ENCODE data around the gene ACIN1. TPM values are rescaled to one million over a fixed set of nuclear protein-coding genes. Genes with fewer than 3 reads are reported as not detected.
A peak's percentile ranks its signal among the peaks of the same experiment; 100 is the strongest.

ACIN1 gene
- total RNA-seq, 1 donor from 2014 or later, result 64.6 TPM

DNA sequence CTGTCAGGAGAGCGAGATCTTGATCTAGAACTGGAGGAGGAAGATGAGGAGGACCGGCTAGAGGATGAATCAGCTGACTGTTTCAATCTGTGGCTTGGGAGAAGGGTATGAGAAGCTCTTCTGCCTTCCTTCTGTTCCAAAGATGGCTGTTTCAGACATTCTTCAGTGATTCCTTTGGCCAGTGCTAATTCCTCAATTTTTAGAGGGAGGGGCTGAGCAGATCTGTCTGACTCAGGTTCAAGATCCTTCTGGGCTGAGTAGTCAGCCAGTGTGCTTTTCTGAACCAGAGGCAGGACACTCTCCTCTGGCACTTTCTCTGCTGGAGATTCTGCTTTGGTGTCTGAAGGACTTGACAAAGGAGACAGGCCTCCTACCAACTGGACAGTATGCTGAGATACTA, 15.2 kb downstream of the ACIN1 start:
- DNase-seq, result no peak
- Histone ChIP-seq H3K9me3 (replicated peaks) (no peaks in the 10 kb centered on the region), H3K4me1 (peaks cover 30% of the 10 kb centered on the region), H3K4me3 (no peak overlapping the region), H3K36me3 (peaks cover 98% of the 10 kb centered on the region), H3K27me3 (ENCODE audit: low read depth) (no peaks in the 10 kb centered on the region), H3K27ac (replicated peaks) (no peak overlapping the region)
- intact Hi-C loops (cut with micrococcal nuclease), result no loop called here
- TF ChIP-seq, protein P1, sequence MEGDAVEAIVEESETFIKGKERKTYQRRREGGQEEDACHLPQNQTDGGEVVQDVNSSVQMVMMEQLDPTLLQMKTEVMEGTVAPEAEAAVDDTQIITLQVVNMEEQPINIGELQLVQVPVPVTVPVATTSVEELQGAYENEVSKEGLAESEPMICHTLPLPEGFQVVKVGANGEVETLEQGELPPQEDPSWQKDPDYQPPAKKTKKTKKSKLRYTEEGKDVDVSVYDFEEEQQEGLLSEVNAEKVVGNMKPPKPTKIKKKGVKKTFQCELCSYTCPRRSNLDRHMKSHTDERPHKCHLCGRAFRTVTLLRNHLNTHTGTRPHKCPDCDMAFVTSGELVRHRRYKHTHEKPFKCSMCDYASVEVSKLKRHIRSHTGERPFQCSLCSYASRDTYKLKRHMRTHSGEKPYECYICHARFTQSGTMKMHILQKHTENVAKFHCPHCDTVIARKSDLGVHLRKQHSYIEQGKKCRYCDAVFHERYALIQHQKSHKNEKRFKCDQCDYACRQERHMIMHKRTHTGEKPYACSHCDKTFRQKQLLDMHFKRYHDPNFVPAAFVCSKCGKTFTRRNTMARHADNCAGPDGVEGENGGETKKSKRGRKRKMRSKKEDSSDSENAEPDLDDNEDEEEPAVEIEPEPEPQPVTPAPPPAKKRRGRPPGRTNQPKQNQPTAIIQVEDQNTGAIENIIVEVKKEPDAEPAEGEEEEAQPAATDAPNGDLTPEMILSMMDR (IDR thresholded peaks at IDR 0.05; ENCODE audit: borderline replicate concordance), result no peak

DNA sequence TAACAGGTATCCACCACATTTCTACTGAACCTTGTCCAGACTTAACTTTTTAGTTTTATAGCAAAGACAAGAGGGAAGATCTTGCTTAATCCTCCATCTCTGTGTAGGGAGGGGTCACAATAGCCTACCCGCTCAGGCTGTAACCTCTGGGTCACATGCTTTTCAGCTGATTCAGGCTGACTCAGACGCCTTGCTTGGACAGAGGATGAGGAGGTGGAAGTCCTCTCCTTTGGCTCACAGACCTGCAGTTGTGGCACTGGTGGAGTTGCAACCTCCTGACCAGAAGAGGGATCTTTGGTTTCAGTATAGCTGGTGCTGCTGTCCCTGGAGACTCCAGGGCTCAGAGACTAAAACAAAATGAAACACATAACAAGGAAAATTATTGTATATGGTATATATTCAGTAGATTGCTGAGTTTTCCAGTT, 16.2 kb downstream of the ACIN1 start:
- intact Hi-C loops (cut with micrococcal nuclease), result no loop called here
- no peak for DNase-seq
- H3K36me3 ChIP-seq, result peaks cover 99% of the 10 kb centered on the region
- TF ChIP-seq, protein P1 (IDR thresholded peaks at IDR 0.05; ENCODE audit: borderline replicate concordance), result no peak
- peaks cover 30% of the 10 kb centered on the region for H3K4me1 ChIP-seq
- H3K4me3 ChIP-seq, result no peak overlapping the region
- H3K27me3 ChIP-seq (ENCODE audit: low read depth), result no peaks in the 10 kb centered on the region
- no peaks in the 10 kb centered on the region for H3K9me3 ChIP-seq (replicated peaks)
- H3K27ac ChIP-seq (replicated peaks), result peak overlapping the region; percentile 52

DNA sequence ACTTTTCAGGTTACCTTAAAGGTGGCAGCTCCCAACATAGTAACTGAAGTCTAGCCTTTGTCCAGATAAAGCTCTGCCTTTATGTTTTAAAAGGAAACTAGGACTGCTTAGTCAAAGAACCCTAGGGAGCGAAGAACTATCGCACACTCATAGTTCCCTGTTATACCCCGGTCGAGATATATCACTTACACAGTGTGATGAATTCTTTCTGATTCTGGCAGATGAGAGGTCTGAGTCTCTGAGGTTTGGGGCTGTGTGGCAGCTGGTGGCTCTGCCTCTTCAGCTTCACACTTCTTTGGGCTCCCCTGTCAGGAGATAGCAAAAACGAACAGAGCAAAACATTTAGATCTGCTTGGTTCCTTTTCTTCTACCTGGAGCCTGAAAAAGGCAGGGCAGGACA, 17.0 kb downstream of the ACIN1 start:
- H3K36me3 ChIP-seq, result peaks cover 99% of the 10 kb centered on the region
- intact Hi-C loops (cut with micrococcal nuclease), result no loop called here
- H3K4me1 ChIP-seq, result peaks cover 36% of the 10 kb centered on the region

DNA sequence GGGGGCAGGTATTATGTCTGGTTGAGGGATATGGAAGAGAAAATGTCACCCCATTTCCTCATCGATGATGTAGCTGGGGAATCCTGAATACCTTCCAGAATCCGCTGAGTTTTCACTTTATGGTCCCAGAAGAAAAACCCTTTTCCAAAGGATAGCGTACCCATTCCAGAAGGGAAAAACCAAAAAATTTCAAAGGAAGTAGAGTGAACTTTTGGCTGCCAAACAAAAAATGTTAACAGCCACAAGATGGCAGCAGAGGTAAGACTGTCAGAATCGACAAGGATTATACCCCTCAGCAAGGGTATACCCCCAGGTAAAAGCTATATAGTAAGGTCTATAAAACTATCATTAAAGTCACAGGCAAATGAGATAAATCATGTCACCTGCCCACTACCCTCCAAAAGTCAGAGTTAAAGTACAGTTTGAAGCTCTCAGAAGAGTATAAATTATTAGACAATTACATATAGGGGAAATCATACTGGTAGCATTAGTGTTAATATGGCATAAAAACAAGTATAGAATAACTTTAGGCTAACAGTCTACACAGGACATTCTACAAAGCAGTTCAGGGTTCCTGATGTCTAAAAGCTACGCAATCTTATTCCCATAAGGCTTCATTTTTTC, 18.0 kb downstream of the ACIN1 start:
- Histone ChIP-seq H3K27ac (replicated peaks) (no peak overlapping the region), H3K4me3 (no peak overlapping the region), H3K4me1 (peaks cover 46% of the 10 kb centered on the region), H3K27me3 (ENCODE audit: low read depth) (no peaks in the 10 kb centered on the region), H3K36me3 (peaks cover 97% of the 10 kb centered on the region), H3K9me3 (replicated peaks) (no peaks in the 10 kb centered on the region)
- DNase-seq, result no peak
- intact Hi-C loops (cut with micrococcal nuclease), result no loop called here
- TF ChIP-seq, protein P1 (IDR thresholded peaks at IDR 0.05; ENCODE audit: borderline replicate concordance), result peak; percentile 71

More for the DNA sequence above, 17.0 kb downstream of the ACIN1 start:
- H3K9me3 ChIP-seq (replicated peaks), result no peaks in the 10 kb centered on the region
- no peaks in the 10 kb centered on the region for H3K27me3 ChIP-seq (ENCODE audit: low read depth)
- no peak overlapping the region for H3K4me3 ChIP-seq
- H3K27ac ChIP-seq (replicated peaks), result peak overlapping the region; percentile 52
- TF ChIP-seq, protein P1 (IDR thresholded peaks at IDR 0.05; ENCODE audit: borderline replicate concordance), result no peak
- no peak for DNase-seq

DNA sequence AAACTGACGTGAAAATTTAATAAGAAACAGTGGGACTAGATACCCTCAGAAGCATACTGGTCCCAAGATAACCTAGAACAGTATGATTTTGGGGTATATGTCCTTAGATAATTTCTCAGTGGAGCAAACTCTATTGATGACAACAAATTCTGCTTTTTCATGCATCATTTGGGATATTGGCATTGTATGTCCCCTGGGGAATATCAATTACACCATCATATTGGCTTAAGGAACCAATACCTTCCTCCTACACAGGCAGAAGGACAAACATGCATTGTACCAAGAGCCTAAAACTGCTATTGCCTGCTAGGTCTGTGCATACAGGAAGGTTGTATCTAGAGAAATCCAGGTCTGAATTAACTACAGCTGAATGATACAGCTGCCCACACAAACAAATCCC, 20.0 kb downstream of the ACIN1 start:
- no peak for DNase-seq
- TF ChIP-seq, protein P1 (IDR thresholded peaks at IDR 0.05; ENCODE audit: borderline replicate concordance), result no peak
- Histone ChIP-seq H3K4me1 (peaks cover 63% of the 10 kb centered on the region), H3K4me3 (no peak overlapping the region), H3K27ac (replicated peaks) (no peak overlapping the region), H3K9me3 (replicated peaks) (no peaks in the 10 kb centered on the region), H3K36me3 (peaks cover 77% of the 10 kb centered on the region), H3K27me3 (ENCODE audit: low read depth) (no peaks in the 10 kb centered on the region)
- intact Hi-C loops (cut with micrococcal nuclease), result no loop called here
